ENCODE data around the gene IFNL1.
"Not testable (repeated sequence)": the region's sequence is repeated elsewhere in the genome, so short reads cannot be mapped to it uniquely, and the experiment has no call there.

Gene IFNL1

GRCh38 chr19:39257227-39257626 lies 39.0 kb upstream of the IFNL1 start:
- Histone ChIP-seq H3K4me1 (ENCODE audit: control insufficient read depth, insufficient read depth, low read length, unreplicated experiment) (no peaks in the 10 kb centered on the region), H3K27me3 (ENCODE audit: insufficient read depth, low read length) (peaks cover 19% of the 10 kb centered on the region), H3K36me3 (ENCODE audit: insufficient read depth, low read length) (no peaks in the 10 kb centered on the region), H3K79me2 (ENCODE audit: control insufficient read depth, insufficient read depth, low read length, unreplicated experiment) (no peaks in the 10 kb centered on the region), H2AFZ (ENCODE audit: low read length, unreplicated experiment) (no peak overlapping the region), H3K4me3 (ENCODE audit: low read depth, low read length) (no peak overlapping the region), H3K27ac (ENCODE audit: low read depth, low read length) (no peak overlapping the region)

- Histone ChIP-seq H3K27ac (ENCODE audit: low read depth, low read length) (no peak overlapping the region), H3K4me1 (ENCODE audit: control insufficient read depth, insufficient read depth, low read length, unreplicated experiment) (no peaks in the 10 kb centered on the region), H3K79me2 (ENCODE audit: control insufficient read depth, insufficient read depth, low read length, unreplicated experiment) (no peaks in the 10 kb centered on the region), H3K27me3 (ENCODE audit: insufficient read depth, low read length) (peaks cover 46% of the 10 kb centered on the region), H3K4me3 (ENCODE audit: low read depth, low read length) (no peak overlapping the region), H2AFZ (ENCODE audit: low read length, unreplicated experiment) (no peak overlapping the region), H3K36me3 (ENCODE audit: insufficient read depth, low read length) (no peaks in the 10 kb centered on the region)
Observed at GRCh38 chr19:39261704-39262103, 34.5 kb upstream of the IFNL1 start.

GRCh38 chr19:39262496-39262895 lies 33.7 kb upstream of the IFNL1 start:
- H3K79me2 ChIP-seq (ENCODE audit: control insufficient read depth, insufficient read depth, low read length, unreplicated experiment) = no peaks in the 10 kb centered on the region
- H3K36me3 ChIP-seq (ENCODE audit: insufficient read depth, low read length) = no peaks in the 10 kb centered on the region
- no peaks in the 10 kb centered on the region for H3K4me1 ChIP-seq (ENCODE audit: control insufficient read depth, insufficient read depth, low read length, unreplicated experiment)
- no peak overlapping the region for H3K27ac ChIP-seq (ENCODE audit: low read depth, low read length)
- H3K27me3 ChIP-seq (ENCODE audit: insufficient read depth, low read length) = peaks cover 46% of the 10 kb centered on the region
- no peak overlapping the region for H2AFZ ChIP-seq (ENCODE audit: low read length, unreplicated experiment)
- H3K4me3 ChIP-seq (ENCODE audit: low read depth, low read length) = no peak overlapping the region

- Histone ChIP-seq H3K27me3 (ENCODE audit: insufficient read depth, low read length) (peaks cover 46% of the 10 kb centered on the region), H3K27ac (ENCODE audit: low read depth, low read length) (no peak overlapping the region), H3K79me2 (ENCODE audit: control insufficient read depth, insufficient read depth, low read length, unreplicated experiment) (no peaks in the 10 kb centered on the region), H2AFZ (ENCODE audit: low read length, unreplicated experiment) (no peak overlapping the region), H3K36me3 (ENCODE audit: insufficient read depth, low read length) (no peaks in the 10 kb centered on the region), H3K4me1 (ENCODE audit: control insufficient read depth, insufficient read depth, low read length, unreplicated experiment) (no peaks in the 10 kb centered on the region), H3K4me3 (ENCODE audit: low read depth, low read length) (no peak overlapping the region)
Observed at GRCh38 chr19:39263912-39264305, 32.3 kb upstream of the IFNL1 start.

GRCh38 chr19:39264306-39265290 lies 31.6 kb upstream of the IFNL1 start:
- Histone ChIP-seq H3K27ac (ENCODE audit: low read depth, low read length) (no peak overlapping the region), H3K4me1 (ENCODE audit: control insufficient read depth, insufficient read depth, low read length, unreplicated experiment) (no peaks in the 10 kb centered on the region), H3K27me3 (ENCODE audit: insufficient read depth, low read length) (peaks cover 46% of the 10 kb centered on the region), H3K79me2 (ENCODE audit: control insufficient read depth, insufficient read depth, low read length, unreplicated experiment) (no peaks in the 10 kb centered on the region), H3K4me3 (ENCODE audit: low read depth, low read length) (peak overlapping the region; percentile 25; the same call in 1 of the 2 replicates), H2AFZ (ENCODE audit: low read length, unreplicated experiment) (no peak overlapping the region), H3K36me3 (ENCODE audit: insufficient read depth, low read length) (no peaks in the 10 kb centered on the region)

GRCh38 chr19:39265321-39265916 lies 30.8 kb upstream of the IFNL1 start:
- Histone ChIP-seq H3K27ac (ENCODE audit: low read depth, low read length) (no peak overlapping the region), H3K27me3 (ENCODE audit: insufficient read depth, low read length) (peaks cover 43% of the 10 kb centered on the region), H3K79me2 (ENCODE audit: control insufficient read depth, insufficient read depth, low read length, unreplicated experiment) (no peaks in the 10 kb centered on the region), H2AFZ (ENCODE audit: low read length, unreplicated experiment) (no peak overlapping the region), H3K36me3 (ENCODE audit: insufficient read depth, low read length) (no peaks in the 10 kb centered on the region), H3K4me3 (ENCODE audit: low read depth, low read length) (peak overlapping the region; percentile 25; the same call in 1 of the 2 replicates), H3K4me1 (ENCODE audit: control insufficient read depth, insufficient read depth, low read length, unreplicated experiment) (no peaks in the 10 kb centered on the region)

GRCh38 chr19:39268085-39268484 lies 28.1 kb upstream of the IFNL1 start, which contains the start of gene IFNL2:
Gene IFNL2, plus strand, starts transcription at chr19:39268396. Its CDS starts 173 bp downstream, at chr19:39268569.
- not testable (repeated sequence) for H3K4me1 ChIP-seq (ENCODE audit: control insufficient read depth, insufficient read depth, low read length, unreplicated experiment); H3K4me3 ChIP-seq (ENCODE audit: low read depth, low read length); H3K79me2 ChIP-seq (ENCODE audit: control insufficient read depth, insufficient read depth, low read length, unreplicated experiment); H3K36me3 ChIP-seq (ENCODE audit: insufficient read depth, low read length); H3K27ac ChIP-seq (ENCODE audit: low read depth, low read length); H2AFZ ChIP-seq (ENCODE audit: low read length, unreplicated experiment)
- peaks cover 37% of the 10 kb centered on the region for H3K27me3 ChIP-seq (ENCODE audit: insufficient read depth, low read length)

- H3K36me3 ChIP-seq (ENCODE audit: insufficient read depth, low read length); H3K79me2 ChIP-seq (ENCODE audit: control insufficient read depth, insufficient read depth, low read length, unreplicated experiment); H3K4me3 ChIP-seq (ENCODE audit: low read depth, low read length); H3K27ac ChIP-seq (ENCODE audit: low read depth, low read length); H3K4me1 ChIP-seq (ENCODE audit: control insufficient read depth, insufficient read depth, low read length, unreplicated experiment); H2AFZ ChIP-seq (ENCODE audit: low read length, unreplicated experiment): not testable (repeated sequence)
- peaks cover 31% of the 10 kb centered on the region for H3K27me3 ChIP-seq (ENCODE audit: insufficient read depth, low read length)
Observed at GRCh38 chr19:39268531-39269223, 27.5 kb upstream of the IFNL1 start.

- H3K27ac ChIP-seq (ENCODE audit: low read depth, low read length); H3K79me2 ChIP-seq (ENCODE audit: control insufficient read depth, insufficient read depth, low read length, unreplicated experiment); H3K4me3 ChIP-seq (ENCODE audit: low read depth, low read length); H3K4me1 ChIP-seq (ENCODE audit: control insufficient read depth, insufficient read depth, low read length, unreplicated experiment); H3K36me3 ChIP-seq (ENCODE audit: insufficient read depth, low read length); H2AFZ ChIP-seq (ENCODE audit: low read length, unreplicated experiment): not testable (repeated sequence)
- peaks cover 24% of the 10 kb centered on the region for H3K27me3 ChIP-seq (ENCODE audit: insufficient read depth, low read length)
Observed at GRCh38 chr19:39269369-39269768, 26.8 kb upstream of the IFNL1 start.

GRCh38 chr19:39270036-39270871 lies 26.0 kb upstream of the IFNL1 start:
- H3K27ac ChIP-seq (ENCODE audit: low read depth, low read length) = no peak overlapping the region
- H3K36me3 ChIP-seq (ENCODE audit: insufficient read depth, low read length) = no peaks in the 10 kb centered on the region
- H3K27me3 ChIP-seq (ENCODE audit: insufficient read depth, low read length) = peaks cover 15% of the 10 kb centered on the region; the same call in 1 of the 2 replicates
- no peaks in the 10 kb centered on the region for H3K4me1 ChIP-seq (ENCODE audit: control insufficient read depth, insufficient read depth, low read length, unreplicated experiment)
- H3K79me2 ChIP-seq (ENCODE audit: control insufficient read depth, insufficient read depth, low read length, unreplicated experiment) = no peaks in the 10 kb centered on the region
- H3K4me3 ChIP-seq (ENCODE audit: low read depth, low read length) = no peak overlapping the region
- no peak overlapping the region for H2AFZ ChIP-seq (ENCODE audit: low read length, unreplicated experiment)
